HL-60 (cell line): ENCODE data around the gene U2AF2.

Experiments used
- GABPA ChIP-seq: IDR thresholded peaks from 2 replicates; pipeline ENCODE4 v1.6.1; 2012; ENCODE audit warnings: low read depth
- POLR2AphosphoS5 ChIP-seq: IDR thresholded peaks from 2 replicates; pipeline ENCODE4 v1.6.1; 2012; ENCODE audit warnings: low read depth
- SPI1 ChIP-seq: IDR thresholded peaks from 2 replicates; pipeline ENCODE4 v1.6.1; 2012; ENCODE audit warnings: low read depth, mild to moderate bottlenecking, borderline replicate concordance
- TF ChIP-seq, protein P1 (sequence below): IDR thresholded peaks from one replicate; pipeline ENCODE4 v1.5.1; 2011; ENCODE audit warnings: low read length, control low read depth, inconsistent platforms; ENCODE audit not compliant: insufficient read depth
- TF ChIP-seq, protein P2 (sequence below): IDR thresholded peaks from 2 replicates; pipeline ENCODE4 v1.6.1; 2012; ENCODE audit warnings: low read depth; ENCODE audit not compliant: insufficient replicate concordance

GRCh38 chr19:55669418-55670279 is 14.8 kb downstream of the U2AF2 start:
- TF ChIP-seq, protein P1, sequence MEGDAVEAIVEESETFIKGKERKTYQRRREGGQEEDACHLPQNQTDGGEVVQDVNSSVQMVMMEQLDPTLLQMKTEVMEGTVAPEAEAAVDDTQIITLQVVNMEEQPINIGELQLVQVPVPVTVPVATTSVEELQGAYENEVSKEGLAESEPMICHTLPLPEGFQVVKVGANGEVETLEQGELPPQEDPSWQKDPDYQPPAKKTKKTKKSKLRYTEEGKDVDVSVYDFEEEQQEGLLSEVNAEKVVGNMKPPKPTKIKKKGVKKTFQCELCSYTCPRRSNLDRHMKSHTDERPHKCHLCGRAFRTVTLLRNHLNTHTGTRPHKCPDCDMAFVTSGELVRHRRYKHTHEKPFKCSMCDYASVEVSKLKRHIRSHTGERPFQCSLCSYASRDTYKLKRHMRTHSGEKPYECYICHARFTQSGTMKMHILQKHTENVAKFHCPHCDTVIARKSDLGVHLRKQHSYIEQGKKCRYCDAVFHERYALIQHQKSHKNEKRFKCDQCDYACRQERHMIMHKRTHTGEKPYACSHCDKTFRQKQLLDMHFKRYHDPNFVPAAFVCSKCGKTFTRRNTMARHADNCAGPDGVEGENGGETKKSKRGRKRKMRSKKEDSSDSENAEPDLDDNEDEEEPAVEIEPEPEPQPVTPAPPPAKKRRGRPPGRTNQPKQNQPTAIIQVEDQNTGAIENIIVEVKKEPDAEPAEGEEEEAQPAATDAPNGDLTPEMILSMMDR: no peak
- TF ChIP-seq, protein P2, sequence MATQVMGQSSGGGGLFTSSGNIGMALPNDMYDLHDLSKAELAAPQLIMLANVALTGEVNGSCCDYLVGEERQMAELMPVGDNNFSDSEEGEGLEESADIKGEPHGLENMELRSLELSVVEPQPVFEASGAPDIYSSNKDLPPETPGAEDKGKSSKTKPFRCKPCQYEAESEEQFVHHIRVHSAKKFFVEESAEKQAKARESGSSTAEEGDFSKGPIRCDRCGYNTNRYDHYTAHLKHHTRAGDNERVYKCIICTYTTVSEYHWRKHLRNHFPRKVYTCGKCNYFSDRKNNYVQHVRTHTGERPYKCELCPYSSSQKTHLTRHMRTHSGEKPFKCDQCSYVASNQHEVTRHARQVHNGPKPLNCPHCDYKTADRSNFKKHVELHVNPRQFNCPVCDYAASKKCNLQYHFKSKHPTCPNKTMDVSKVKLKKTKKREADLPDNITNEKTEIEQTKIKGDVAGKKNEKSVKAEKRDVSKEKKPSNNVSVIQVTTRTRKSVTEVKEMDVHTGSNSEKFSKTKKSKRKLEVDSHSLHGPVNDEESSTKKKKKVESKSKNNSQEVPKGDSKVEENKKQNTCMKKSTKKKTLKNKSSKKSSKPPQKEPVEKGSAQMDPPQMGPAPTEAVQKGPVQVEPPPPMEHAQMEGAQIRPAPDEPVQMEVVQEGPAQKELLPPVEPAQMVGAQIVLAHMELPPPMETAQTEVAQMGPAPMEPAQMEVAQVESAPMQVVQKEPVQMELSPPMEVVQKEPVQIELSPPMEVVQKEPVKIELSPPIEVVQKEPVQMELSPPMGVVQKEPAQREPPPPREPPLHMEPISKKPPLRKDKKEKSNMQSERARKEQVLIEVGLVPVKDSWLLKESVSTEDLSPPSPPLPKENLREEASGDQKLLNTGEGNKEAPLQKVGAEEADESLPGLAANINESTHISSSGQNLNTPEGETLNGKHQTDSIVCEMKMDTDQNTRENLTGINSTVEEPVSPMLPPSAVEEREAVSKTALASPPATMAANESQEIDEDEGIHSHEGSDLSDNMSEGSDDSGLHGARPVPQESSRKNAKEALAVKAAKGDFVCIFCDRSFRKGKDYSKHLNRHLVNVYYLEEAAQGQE: no peak
- no peak for TF ChIP-seq POLR2AphosphoS5
- no peak for TF ChIP-seq SPI1
- TF ChIP-seq GABPA: no peak
